ENCODE results near the gene MCM7.

The MCM7 gene

GRCh38 chr7:100071018-100071723 lies 30.0 kb downstream of the MCM7 start:
- no peak overlapping the region for H3K4me3 ChIP-seq (replicated peaks in 1 of 2; ENCODE audit: low read depth in 2 of 2, low read length in 2 of 2)
- DNase-seq (ENCODE audit: low read depth in 2 of 2): no peak
- no peak for TF ChIP-seq CTCF (IDR thresholded peaks at IDR 0.05; ENCODE audit: low read depth, low read length)

DNA sequence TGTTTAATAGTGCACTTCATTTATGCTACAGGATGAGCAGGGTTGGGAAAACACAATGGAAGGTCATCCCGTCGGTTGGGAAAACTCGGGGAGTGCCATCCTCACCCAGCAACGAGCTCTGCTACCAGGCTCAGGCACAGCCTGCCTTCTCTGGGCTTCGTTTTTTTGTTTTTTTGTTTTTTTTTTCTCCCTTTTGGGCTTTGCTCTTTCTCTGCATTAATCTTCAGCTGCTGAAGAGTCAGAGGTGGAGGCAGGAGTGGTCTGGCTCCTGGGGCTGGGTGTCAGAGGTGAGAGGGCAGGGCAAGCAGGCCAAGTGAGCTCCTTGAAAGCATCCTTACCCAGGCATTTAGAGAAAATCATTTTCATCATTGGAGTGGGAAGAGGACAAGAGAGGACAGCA lies 31.2 kb downstream of the MCM7 start:
- no peak for TF ChIP-seq CTCF (IDR thresholded peaks at IDR 0.05; ENCODE audit: low read depth, low read length)
- no peak overlapping the region for H3K4me3 ChIP-seq (replicated peaks in 1 of 2; ENCODE audit: low read depth in 2 of 2, low read length in 2 of 2)
- DNase-seq (ENCODE audit: low read depth in 2 of 2): no peak

- no peak for DNase-seq (ENCODE audit: low read depth in 2 of 2)
- TF ChIP-seq CTCF (IDR thresholded peaks at IDR 0.05; ENCODE audit: low read depth, low read length): no peak
- H3K4me3 ChIP-seq (replicated peaks in 1 of 2; ENCODE audit: low read depth in 2 of 2, low read length in 2 of 2): no peak overlapping the region
These were observed 34.2 kb downstream of the MCM7 start for GRCh38 chr7:100066953-100067352.

GRCh38 chr7:100065452-100066186 lies 35.6 kb downstream of the MCM7 start:
- no peak overlapping the region for H3K4me3 ChIP-seq (replicated peaks in 1 of 2; ENCODE audit: low read depth in 2 of 2, low read length in 2 of 2)
- TF ChIP-seq CTCF (IDR thresholded peaks at IDR 0.05; ENCODE audit: low read depth, low read length): no peak
- DNase-seq (ENCODE audit: low read depth in 2 of 2): peak; percentile 76 to 92

DNA sequence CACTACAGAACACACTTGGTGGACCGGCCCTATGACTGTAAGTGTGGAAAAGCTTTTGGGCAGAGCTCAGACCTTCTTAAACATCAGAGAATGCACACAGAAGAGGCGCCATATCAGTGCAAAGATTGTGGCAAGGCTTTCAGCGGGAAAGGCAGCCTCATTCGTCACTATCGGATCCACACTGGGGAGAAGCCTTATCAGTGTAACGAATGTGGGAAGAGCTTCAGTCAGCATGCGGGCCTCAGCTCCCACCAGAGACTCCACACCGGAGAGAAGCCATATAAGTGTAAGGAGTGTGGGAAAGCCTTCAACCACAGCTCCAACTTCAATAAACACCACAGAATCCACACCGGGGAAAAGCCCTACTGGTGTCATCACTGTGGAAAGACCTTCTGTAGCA lies 37.0 kb downstream of the MCM7 start:
- no peak for TF ChIP-seq CTCF (IDR thresholded peaks at IDR 0.05; ENCODE audit: low read depth, low read length)
- DNase-seq (ENCODE audit: low read depth in 2 of 2): no peak
- no peak overlapping the region for H3K4me3 ChIP-seq (replicated peaks in 1 of 2; ENCODE audit: low read depth in 2 of 2, low read length in 2 of 2)

GRCh38 chr7:100063376-100063775 lies 37.8 kb downstream of the MCM7 start:
- H3K4me3 ChIP-seq (replicated peaks in 1 of 2; ENCODE audit: low read depth in 2 of 2, low read length in 2 of 2): no peak overlapping the region
- no peak for DNase-seq (ENCODE audit: low read depth in 2 of 2)
- TF ChIP-seq CTCF (IDR thresholded peaks at IDR 0.05; ENCODE audit: low read depth, low read length): no peak

All from cardiac fibroblast (primary cell).